HUES48 (cell line): Measurements from ENCODE around the gene ASPSCR1.
A peak's percentile ranks its signal among the peaks of the same experiment; 100 is the strongest.

Source experiments
- H3K27ac ChIP-seq: one replicate; pipeline ENCODE4 v1.7.0; 2013; ENCODE audit warnings: low read depth, low read length, inconsistent platforms
- H3K27me3 ChIP-seq: 2 replicates; pipeline ENCODE4 v1.6.1; 2013; ENCODE audit warnings: mild to moderate bottlenecking, low read length; ENCODE audit not compliant: control insufficient read depth, insufficient read depth
- H3K36me3 ChIP-seq: 2 replicates; pipeline ENCODE4 v1.6.1; 2013; ENCODE audit warnings: low read length; ENCODE audit not compliant: control insufficient read depth, insufficient read depth
- H3K4me1 ChIP-seq: 2 replicates; pipeline ENCODE4 v1.6.1; 2013; ENCODE audit warnings: mild to moderate bottlenecking, low read length; ENCODE audit not compliant: control insufficient read depth, insufficient read depth
- H3K4me3 ChIP-seq: 2 replicates; pipeline ENCODE4 v1.5.1; 2013; ENCODE audit warnings: mild to moderate bottlenecking, low read depth, low read length
- H3K9ac ChIP-seq: 2 replicates; pipeline ENCODE4 v1.6.1; 2013; ENCODE audit warnings: mild to moderate bottlenecking, low read depth, low read length, moderate library complexity
- H3K9me3 ChIP-seq: 2 replicates; pipeline ENCODE4 v1.6.1; 2013; ENCODE audit warnings: low read length; ENCODE audit not compliant: control insufficient read depth, insufficient read depth

Gene ASPSCR1

GRCh38 chr17:81999976-82000802, 22.8 kb downstream of the ASPSCR1 start:
- Histone ChIP-seq H3K36me3 (peaks cover 4% of the 10 kb centered on the region; the same call in 1 of the 2 replicates), H3K27me3 (no peaks in the 10 kb centered on the region), H3K4me1 (no peaks in the 10 kb centered on the region), H3K27ac (no peak overlapping the region), H3K4me3 (no peak overlapping the region), H3K9ac (no peak overlapping the region), H3K9me3 (no peaks in the 10 kb centered on the region)

- no peaks in the 10 kb centered on the region for H3K27me3 ChIP-seq
- no peak overlapping the region for H3K9ac ChIP-seq
- no peak overlapping the region for H3K27ac ChIP-seq
- no peaks in the 10 kb centered on the region for H3K9me3 ChIP-seq
- H3K4me3 ChIP-seq = no peak overlapping the region
- no peaks in the 10 kb centered on the region for H3K4me1 ChIP-seq
- H3K36me3 ChIP-seq = peaks cover 4% of the 10 kb centered on the region; the same call in 1 of the 2 replicates
Observed at GRCh38 chr17:82000803-82001570, 23.6 kb downstream of the ASPSCR1 start.

GRCh38 chr17:82001571-82002056, 24.2 kb downstream of the ASPSCR1 start:
- H3K4me3 ChIP-seq = no peak overlapping the region
- peaks cover 4% of the 10 kb centered on the region; the same call in 1 of the 2 replicates for H3K36me3 ChIP-seq
- H3K9ac ChIP-seq = no peak overlapping the region
- H3K9me3 ChIP-seq = no peaks in the 10 kb centered on the region
- H3K4me1 ChIP-seq = no peaks in the 10 kb centered on the region
- H3K27ac ChIP-seq = no peak overlapping the region
- no peaks in the 10 kb centered on the region for H3K27me3 ChIP-seq

- Histone ChIP-seq H3K9ac (no peak overlapping the region), H3K9me3 (no peaks in the 10 kb centered on the region), H3K36me3 (no peaks in the 10 kb centered on the region), H3K27ac (peak overlapping the region; percentile 21), H3K27me3 (no peaks in the 10 kb centered on the region), H3K4me1 (no peaks in the 10 kb centered on the region), H3K4me3 (no peak overlapping the region)
Observed at GRCh38 chr17:82003411-82004381, 26.3 kb downstream of the ASPSCR1 start.

- Histone ChIP-seq H3K9ac (no peak overlapping the region), H3K9me3 (no peaks in the 10 kb centered on the region), H3K27me3 (no peaks in the 10 kb centered on the region), H3K27ac (no peak overlapping the region), H3K4me3 (no peak overlapping the region), H3K4me1 (no peaks in the 10 kb centered on the region), H3K36me3 (no peaks in the 10 kb centered on the region)
Observed at GRCh38 chr17:82004517-82005455, 27.4 kb downstream of the ASPSCR1 start.

- Histone ChIP-seq H3K36me3 (no peaks in the 10 kb centered on the region), H3K9ac (no peak overlapping the region), H3K4me1 (no peaks in the 10 kb centered on the region), H3K27ac (no peak overlapping the region), H3K4me3 (no peak overlapping the region), H3K27me3 (no peaks in the 10 kb centered on the region), H3K9me3 (no peaks in the 10 kb centered on the region)
Observed at GRCh38 chr17:82005701-82006348, 28.4 kb downstream of the ASPSCR1 start.

- Histone ChIP-seq H3K36me3 (no peaks in the 10 kb centered on the region), H3K27ac (no peak overlapping the region), H3K9ac (no peak overlapping the region)
Observed at GRCh38 chr17:82006468-82007227, 29.2 kb downstream of the ASPSCR1 start.

GRCh38 chr17:82007228-82007494, 29.7 kb downstream of the ASPSCR1 start:
- Histone ChIP-seq H3K4me3 (no peak overlapping the region), H3K27ac (no peak overlapping the region), H3K9me3 (no peaks in the 10 kb centered on the region), H3K9ac (no peak overlapping the region), H3K36me3 (no peaks in the 10 kb centered on the region), H3K27me3 (no peaks in the 10 kb centered on the region), H3K4me1 (no peaks in the 10 kb centered on the region)

More at GRCh38 chr17:82006468-82007227, 29.2 kb downstream of the ASPSCR1 start:
- no peaks in the 10 kb centered on the region for H3K27me3 ChIP-seq
- H3K9me3 ChIP-seq = no peaks in the 10 kb centered on the region
- no peaks in the 10 kb centered on the region for H3K4me1 ChIP-seq
- H3K4me3 ChIP-seq = no peak overlapping the region

GRCh38 chr17:82007495-82008257, 30.2 kb downstream of the ASPSCR1 start:
- Histone ChIP-seq H3K9ac (no peak overlapping the region), H3K27me3 (no peaks in the 10 kb centered on the region), H3K4me1 (no peaks in the 10 kb centered on the region), H3K9me3 (no peaks in the 10 kb centered on the region), H3K4me3 (no peak overlapping the region), H3K27ac (no peak overlapping the region), H3K36me3 (no peaks in the 10 kb centered on the region)
